Left forelimb (tissue), 1 donor: ENCODE data around the gene CD72.
A peak's percentile ranks its signal among the peaks of the same experiment; 100 is the strongest.
"Not testable (repeated sequence)": the region's sequence is repeated elsewhere in the genome, so short reads cannot be mapped to it uniquely, and the experiment has no call there.

Experiments used
- DNase-seq: peaks from one replicate; pipeline ENCODE4 v3.0.0-alpha.2; 2018; ENCODE audit warnings: low spot score

CD72 gene

GRCh38 chr9:35616681-35617459 is 1.3 kb downstream of the CD72 start:
- no peak for DNase-seq

GRCh38 chr9:35615981-35616680 is 2.1 kb downstream of the CD72 start:
- DNase-seq, result no peak

DNA sequence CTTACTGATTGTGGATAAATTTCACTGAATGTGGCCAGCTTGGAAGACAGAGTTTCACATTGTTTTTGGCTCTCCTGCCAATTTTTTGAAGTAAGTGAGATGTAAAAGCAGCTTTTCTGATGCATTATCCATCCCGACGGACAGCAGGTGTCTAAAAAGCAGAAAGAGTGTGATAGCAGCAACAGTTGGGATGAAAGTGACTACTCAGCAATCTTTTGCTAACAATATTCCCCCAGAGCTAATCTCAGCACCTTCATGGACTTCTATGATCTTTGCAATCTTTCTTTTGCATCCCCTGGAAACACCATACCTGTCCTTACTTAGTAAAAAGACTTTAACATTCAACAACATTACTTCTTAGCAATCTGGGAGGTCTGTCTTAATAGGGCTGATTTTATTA is 5.4 kb downstream of the CD72 start:
- no peak for DNase-seq

DNA sequence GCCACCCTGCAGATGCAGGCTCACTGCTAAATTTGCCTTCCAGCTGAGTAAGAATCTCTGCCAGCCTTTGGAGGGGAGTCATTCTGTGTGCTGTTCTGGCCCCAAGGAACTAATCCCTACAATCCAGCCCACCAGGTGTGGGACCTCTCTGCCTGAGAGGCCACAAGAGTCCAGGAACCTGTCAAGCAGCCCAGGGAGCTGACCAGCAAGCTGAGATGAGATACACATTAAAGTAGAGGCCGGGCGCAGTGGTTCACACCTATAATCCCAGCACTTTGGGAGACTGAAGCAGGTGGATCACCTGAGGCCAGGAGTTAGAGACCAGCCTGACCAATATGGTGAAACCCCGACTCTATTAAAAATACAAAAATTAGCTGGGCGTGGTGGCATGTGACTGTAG is 6.1 kb downstream of the CD72 start:
- not testable (repeated sequence) for DNase-seq

GRCh38 chr9:35611230-35611797 is 6.9 kb downstream of the CD72 start:
- no peak for DNase-seq

DNA sequence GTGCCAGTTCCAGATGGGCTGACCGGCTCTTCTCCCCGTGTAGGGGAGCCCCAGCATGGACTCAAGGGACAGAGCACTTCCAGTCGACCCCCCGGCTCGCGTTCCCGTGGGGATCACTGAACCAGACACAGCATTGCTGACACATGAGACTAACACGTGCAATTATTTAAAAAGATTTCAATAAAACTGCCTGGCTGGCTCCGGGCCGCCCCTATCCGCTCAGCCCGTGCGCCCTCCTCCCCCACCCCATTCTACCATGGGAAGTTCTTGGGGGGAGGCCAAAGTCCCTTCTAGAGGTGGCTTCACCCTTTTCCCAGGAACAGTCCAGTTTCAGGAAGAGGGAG is 8.4 kb downstream of the CD72 start:
- DNase-seq, result no peak

DNA sequence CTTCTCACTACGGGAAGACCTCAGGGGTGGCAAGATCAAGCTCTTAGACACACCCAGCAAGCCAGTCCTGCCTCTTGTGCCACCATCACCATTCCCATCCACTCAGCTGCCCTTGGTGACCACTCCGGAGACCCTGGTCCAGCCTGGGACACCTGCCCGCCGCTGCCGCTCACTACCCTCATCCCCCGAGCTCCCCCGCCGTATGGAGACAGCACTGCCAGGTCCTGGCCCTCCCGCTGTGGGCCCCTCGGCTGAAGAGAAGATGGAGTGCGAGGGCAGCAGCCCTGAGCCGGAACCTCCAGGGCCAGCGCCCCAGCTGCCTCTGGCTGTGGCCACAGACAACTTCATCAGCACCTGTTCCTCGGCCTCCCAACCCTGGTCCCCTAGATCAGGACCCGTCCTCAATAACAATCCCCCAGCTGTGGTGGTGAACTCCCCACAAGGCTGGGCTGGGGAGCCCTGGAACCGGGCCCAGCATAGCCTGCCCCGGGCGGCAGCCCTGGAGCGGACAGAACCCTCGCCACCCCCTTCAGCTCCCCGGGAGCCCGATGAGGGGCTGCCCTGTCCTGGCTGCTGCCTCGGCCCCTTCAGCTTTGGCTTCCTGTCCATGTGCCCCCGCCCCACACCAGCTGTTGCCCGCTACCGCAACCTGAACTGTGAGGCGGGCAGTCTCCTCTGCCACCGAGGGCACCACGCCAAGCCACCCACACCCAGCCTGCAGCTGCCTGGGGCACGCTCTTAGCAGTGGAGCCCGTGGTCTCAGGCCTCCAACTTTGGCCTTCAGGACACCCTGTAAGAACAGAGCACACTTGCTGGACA is 9.0 kb downstream of the CD72 start:
- peak; percentile 78 for DNase-seq

- no peak for DNase-seq
Observed at GRCh38 chr9:35608221-35608620, 10.0 kb downstream of the CD72 start.

DNA sequence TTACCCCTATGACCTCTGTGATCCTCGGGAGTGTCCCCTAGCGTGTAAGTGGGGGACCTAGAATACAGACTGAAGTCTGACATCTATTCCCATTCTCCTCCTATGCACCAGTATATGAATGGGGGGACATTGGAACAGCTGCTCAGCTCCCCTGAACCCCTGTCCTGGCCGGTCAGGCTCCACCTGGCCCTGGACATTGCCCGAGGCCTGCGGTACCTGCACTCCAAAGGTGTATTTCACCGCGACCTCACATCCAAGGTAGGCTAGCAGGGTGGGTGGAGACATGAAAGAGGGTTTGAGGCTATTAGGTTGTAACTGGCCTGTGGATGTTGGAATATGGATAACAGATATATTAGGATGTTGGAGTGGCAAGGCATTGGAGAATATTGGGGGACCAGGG is 11.5 kb downstream of the CD72 start:
- DNase-seq, result no peak

GRCh38 chr9:35606138-35606504 is 12.1 kb downstream of the CD72 start:
- no peak for DNase-seq

GRCh38 chr9:35605351-35606137 is 12.7 kb downstream of the CD72 start:
- DNase-seq, result no peak

DNA sequence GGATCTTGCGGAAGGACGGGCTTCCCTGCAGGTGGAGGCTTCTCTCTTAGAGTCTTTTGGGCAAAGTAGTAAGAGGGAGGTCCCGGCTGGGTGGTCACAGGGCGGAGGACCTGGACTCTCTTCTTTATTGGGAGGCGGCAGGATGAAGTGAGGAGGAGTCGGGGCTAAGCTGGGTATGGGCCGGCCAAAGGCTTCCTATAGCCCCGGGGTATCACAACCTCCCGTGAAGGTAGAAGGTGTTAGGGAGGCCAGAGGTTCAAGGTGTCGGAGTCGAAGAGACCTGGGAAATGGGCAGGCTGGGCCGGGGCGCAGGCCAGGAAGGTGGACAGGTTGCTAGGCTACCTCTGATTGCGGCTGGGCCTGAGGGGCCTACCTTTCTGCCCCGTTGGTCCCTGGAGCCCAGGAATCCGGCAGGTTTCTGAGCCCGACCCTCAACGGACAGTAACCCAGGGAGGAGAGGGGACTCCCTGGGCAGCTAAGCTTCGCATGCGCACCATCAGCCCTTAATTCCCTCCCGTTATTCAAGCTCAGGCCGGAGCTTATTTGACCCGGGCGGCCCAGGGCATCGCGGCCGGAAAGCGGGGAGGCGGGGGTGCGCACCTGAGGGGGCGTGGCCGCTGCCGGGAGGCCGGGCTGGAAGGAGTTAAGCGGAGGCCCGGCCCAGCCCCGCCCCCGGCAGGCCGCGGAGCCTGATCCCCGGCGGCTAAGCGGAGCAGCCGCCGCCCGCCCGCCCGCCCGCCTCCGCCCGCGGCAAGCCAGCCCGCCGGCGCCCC is 13.4 kb downstream of the CD72 start, which contains the start of gene TESK1:
TSS of gene TESK1 (plus strand) at position 685 of the 773 bp plus-strand sequence. CDS start 358 bp downstream, outside the sequence.
- DNase-seq, result peak; percentile 83

DNA sequence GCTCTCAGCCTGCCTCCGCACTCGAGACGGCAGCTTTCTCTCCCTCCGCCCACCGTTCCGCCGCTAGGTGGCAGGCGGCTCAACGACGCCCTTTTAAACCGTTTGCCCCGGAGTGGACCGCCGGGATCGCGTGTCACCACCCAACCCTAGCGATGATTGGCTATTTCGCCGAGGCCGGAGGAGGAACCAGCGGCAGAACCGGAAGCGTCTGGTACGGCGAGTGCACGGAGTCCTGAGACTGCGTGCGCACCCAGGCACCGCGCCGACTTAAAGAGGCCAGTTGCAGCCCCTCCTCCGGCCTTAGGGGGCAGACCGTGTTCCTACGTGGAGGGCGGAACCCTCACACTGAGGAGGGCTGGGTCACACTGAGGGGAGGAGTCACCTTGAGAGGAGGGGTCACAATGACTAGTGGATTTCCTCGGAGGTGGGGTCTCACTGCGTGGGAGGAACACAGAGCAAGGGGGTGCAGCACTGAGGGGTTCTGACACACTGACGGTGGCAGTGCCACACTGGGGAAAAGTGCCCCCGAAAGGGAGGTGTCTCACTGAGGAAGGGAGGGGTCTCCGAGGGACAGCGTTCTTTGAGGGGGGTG is 14.1 kb downstream of the CD72 start:
- peak; percentile 100 for DNase-seq

GRCh38 chr9:35603506-35603985 is 14.7 kb downstream of the CD72 start:
- no peak for DNase-seq

DNA sequence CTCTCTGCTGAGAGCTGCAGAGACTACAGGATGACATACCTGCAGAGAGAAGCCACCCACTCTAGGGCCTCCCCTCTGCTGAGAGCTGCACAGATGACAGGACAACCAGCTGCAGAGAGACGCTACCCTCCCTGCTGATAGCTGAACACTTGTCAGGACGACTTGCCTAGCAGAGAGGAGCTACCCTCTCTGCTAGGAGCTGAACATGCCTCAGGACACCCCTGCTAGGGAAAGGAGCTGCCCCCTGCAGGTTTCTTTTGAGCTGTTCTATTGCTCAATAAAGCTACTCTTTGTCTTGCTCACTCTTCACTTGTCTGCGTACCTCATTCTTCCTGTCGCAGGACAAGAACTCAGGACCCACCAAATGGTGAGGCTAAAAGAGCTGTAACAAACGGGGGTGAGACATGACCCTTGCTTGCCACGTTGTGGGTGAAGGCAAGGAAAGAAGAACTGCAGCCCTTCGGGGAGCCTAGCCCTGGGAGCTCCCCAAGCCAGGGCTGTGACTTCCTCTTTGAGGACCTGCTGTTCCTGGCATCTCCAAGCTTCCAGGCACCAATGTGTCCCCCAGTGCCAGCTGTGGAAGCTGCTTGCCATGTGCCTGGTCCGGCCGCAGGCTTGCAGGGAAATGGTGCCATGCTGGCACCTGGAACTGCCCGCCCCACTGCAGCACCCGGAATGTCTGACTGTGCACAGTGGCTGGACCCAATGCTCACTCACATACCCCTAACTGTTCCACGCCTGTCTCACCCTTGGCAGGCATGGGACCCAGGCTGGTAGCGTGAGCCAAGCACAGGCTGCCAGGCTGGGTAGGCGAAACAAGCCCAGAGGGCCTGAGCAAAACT is 18.2 kb downstream of the CD72 start:
- no peak for DNase-seq

GRCh38 chr9:35598866-35599590 is 19.2 kb downstream of the CD72 start:
- no peak for DNase-seq

DNA sequence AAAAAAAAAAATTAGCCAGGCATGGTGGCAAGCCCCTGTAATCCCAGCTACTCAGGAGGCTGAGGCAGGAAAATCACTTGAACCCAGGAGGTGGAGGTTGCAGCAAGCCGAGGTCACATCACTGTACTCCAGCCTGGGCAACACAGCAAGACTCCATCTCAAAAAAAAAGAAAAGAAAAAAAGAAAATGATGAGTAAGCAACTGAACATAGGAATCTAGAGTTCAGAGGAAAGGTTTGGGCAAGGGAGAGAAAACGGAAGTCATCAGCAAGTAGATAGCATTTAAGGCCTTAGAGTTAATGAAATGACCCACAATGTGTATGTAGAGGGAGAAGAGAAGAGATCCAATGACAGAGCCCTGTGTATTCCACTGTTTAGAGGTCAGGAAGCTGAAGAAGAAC is 21.3 kb downstream of the CD72 start:
- not testable (repeated sequence) for DNase-seq

- no peak for DNase-seq
Observed at GRCh38 chr9:35594471-35594870, 23.7 kb downstream of the CD72 start.

- no peak for DNase-seq
Observed at GRCh38 chr9:35593581-35593980, 24.6 kb downstream of the CD72 start.
